ENCODE measurements around the gene ADCY6. TPM values are rescaled to one million over a fixed set of nuclear protein-coding genes. Genes with fewer than 3 reads are reported as not detected.
A peak's percentile ranks its signal among the peaks of the same experiment; 100 is the strongest.
"Not testable (repeated sequence)": the region's sequence is repeated elsewhere in the genome, so short reads cannot be mapped to it uniquely, and the experiment has no call there.

ADCY6 gene
- total and polyA plus RNA-seq, 2 donors (not counting 1 experiment from before 2014, with no cell fraction given), result 0.03 TPM; not detected in 1

- Histone ChIP-seq H3K4me1 (ENCODE audit: control insufficient read depth in 2 of 2, insufficient read depth in 2 of 2, low read length in 2 of 2) (peaks cover 15 to 23% of the 10 kb centered on the region in 2 donors), H3K9me3 (ENCODE audit: control extremely low read depth in 1 of 3, control insufficient read depth in 2 of 3, insufficient read depth in 1 of 3, low read length in 2 of 3) (peaks cover 0 to 18% (median 2%) of the 10 kb centered on the region in 3 donors), H3K79me2 (ENCODE audit: control insufficient read depth, insufficient read depth, low read length) (peaks cover 24% of the 10 kb centered on the region)
- H3K27ac ChIP-seq (ENCODE audit: low read length in 2 of 2); H3K27me3 Mint-ChIP-seq; H3K4me3 ChIP-seq (ENCODE audit: control extremely low read depth in 1 of 5, extremely low read depth in 1 of 5, insufficient read depth in 1 of 5, low read depth in 2 of 5, low read length in 4 of 5); DNase-seq; ATAC-seq (ENCODE audit: low read depth); H4K20me1 ChIP-seq (ENCODE audit: control insufficient read depth, insufficient read depth, low read length, poor library complexity, severe bottlenecking); CTCF ChIA-PET; H3K9ac ChIP-seq (ENCODE audit: low read length); POLR2A ChIA-PET; H3K36me3 ChIP-seq (replicated peaks in 1 of 2; ENCODE audit: control extremely low read depth in 1 of 2, control insufficient read depth in 1 of 2, extremely low read depth in 1 of 2, insufficient read depth in 2 of 2, low read length in 1 of 2); H3K27me3 ChIP-seq (replicated peaks in 1 of 4; ENCODE audit: control extremely low read depth in 1 of 4, control insufficient read depth in 3 of 4, insufficient read depth in 4 of 4, low read length in 3 of 4); H3K27ac Mint-ChIP-seq; H2AFZ ChIP-seq (ENCODE audit: insufficient read depth, low read depth, low read length, poor library complexity, severe bottlenecking); H3K9me3 Mint-ChIP-seq (ENCODE audit: insufficient read depth); H3K4me3 Mint-ChIP-seq; H3K4me2 ChIP-seq (replicated peaks; ENCODE audit: low read depth, low read length, poor library complexity, severe bottlenecking): not testable (repeated sequence)
- H3K4me1 Mint-ChIP-seq, result peaks cover 26% of the 10 kb centered on the region
- WGBS (ENCODE audit: insufficient coverage), result 100% methylated on average over 1 of the region's 4 CpGs
- intact Hi-C loops (cut with micrococcal nuclease), result loop anchor here (10.0 kb wide), 1 partner anchor 346 kb away; the partner anchor contains the start of genes KMT2D and RHEBL1
These were observed 69.9 kb downstream of the ADCY6 start for GRCh38 chr12:48719002-48719401.

GRCh38 chr12:48717252-48717695 lies 71.6 kb downstream of the ADCY6 start:
- no peaks in the 10 kb centered on the region for H3K27me3 ChIP-seq (replicated peaks in 1 of 4; ENCODE audit: control extremely low read depth in 1 of 4, control insufficient read depth in 3 of 4, insufficient read depth in 4 of 4, low read length in 3 of 4)
- TF ChIP-seq CTCF (IDR thresholded peaks at IDR 0.05) (no peak), EZH2 (IDR thresholded peaks at IDR 0.05; ENCODE audit: borderline replicate concordance, insufficient read depth, low read depth, low read length, poor library complexity, severe bottlenecking) (no peak)
- ATAC-seq (ENCODE audit: low read depth), result no peak
- Mint-ChIP-seq H3K27ac (peak overlapping the region; percentile 97), H3K4me1 (peaks cover 34% of the 10 kb centered on the region), H3K9me3 (ENCODE audit: insufficient read depth) (peaks cover 10% of the 10 kb centered on the region), H3K27me3 (peaks cover 4% of the 10 kb centered on the region), H3K4me3 (peak overlapping the region; percentile 88)
- peak overlapping the region; percentile 85 for H3K4me2 ChIP-seq (replicated peaks; ENCODE audit: low read depth, low read length, poor library complexity, severe bottlenecking)
- H3K4me1 ChIP-seq (ENCODE audit: control insufficient read depth in 2 of 2, insufficient read depth in 2 of 2, low read length in 2 of 2), result peaks cover 19 to 27% of the 10 kb centered on the region in 2 donors
- H3K9me3 ChIP-seq (ENCODE audit: control extremely low read depth in 1 of 3, control insufficient read depth in 2 of 3, insufficient read depth in 1 of 3, low read length in 2 of 3), result peaks cover 0 to 18% (median 2%) of the 10 kb centered on the region in 3 donors
- peak overlapping the region; percentile 82 for H2AFZ ChIP-seq (ENCODE audit: insufficient read depth, low read depth, low read length, poor library complexity, severe bottlenecking)
- intact Hi-C loops (cut with micrococcal nuclease), result loop anchor here (2.0 to 10.0 kb wide), 3 partner anchors 136 to 610 kb away; partner anchors contain the start of genes DDX23, KMT2D, RHEBL1 and SENP1
- peaks cover 11% of the 10 kb centered on the region for H4K20me1 ChIP-seq (ENCODE audit: control insufficient read depth, insufficient read depth, low read length, poor library complexity, severe bottlenecking)
- peaks cover 39% of the 10 kb centered on the region for H3K79me2 ChIP-seq (ENCODE audit: control insufficient read depth, insufficient read depth, low read length)
- ChIA-PET POLR2A (interaction anchor here (0.6 to 2.0 kb wide), 3 partner anchors 35 to 884 kb away, joined by 4 to 8 read pairs (median 4); partner anchors contain the start of genes KANSL2 and RND1), CTCF (no interaction called here)
- DNase-seq, result peak; percentile 64
- WGBS (ENCODE audit: insufficient coverage), result 2% methylated on average over 16 of the region's 21 CpGs
- peak overlapping the region; percentile 95 to 96 for H3K27ac ChIP-seq (ENCODE audit: low read length in 2 of 2)
- H3K9ac ChIP-seq (ENCODE audit: low read length), result peak overlapping the region; percentile 95
- peaks cover 3 to 25% of the 10 kb centered on the region in 2 experiments for H3K36me3 ChIP-seq (replicated peaks in 1 of 2; ENCODE audit: control extremely low read depth in 1 of 2, control insufficient read depth in 1 of 2, extremely low read depth in 1 of 2, insufficient read depth in 2 of 2, low read length in 1 of 2)
- peak overlapping the region; percentile 59 to 96 (median 73) for H3K4me3 ChIP-seq (ENCODE audit: control extremely low read depth in 1 of 5, extremely low read depth in 1 of 5, insufficient read depth in 1 of 5, low read depth in 2 of 5, low read length in 4 of 5)
